Measurements from ENCODE around the gene PRSS12.

DNA sequence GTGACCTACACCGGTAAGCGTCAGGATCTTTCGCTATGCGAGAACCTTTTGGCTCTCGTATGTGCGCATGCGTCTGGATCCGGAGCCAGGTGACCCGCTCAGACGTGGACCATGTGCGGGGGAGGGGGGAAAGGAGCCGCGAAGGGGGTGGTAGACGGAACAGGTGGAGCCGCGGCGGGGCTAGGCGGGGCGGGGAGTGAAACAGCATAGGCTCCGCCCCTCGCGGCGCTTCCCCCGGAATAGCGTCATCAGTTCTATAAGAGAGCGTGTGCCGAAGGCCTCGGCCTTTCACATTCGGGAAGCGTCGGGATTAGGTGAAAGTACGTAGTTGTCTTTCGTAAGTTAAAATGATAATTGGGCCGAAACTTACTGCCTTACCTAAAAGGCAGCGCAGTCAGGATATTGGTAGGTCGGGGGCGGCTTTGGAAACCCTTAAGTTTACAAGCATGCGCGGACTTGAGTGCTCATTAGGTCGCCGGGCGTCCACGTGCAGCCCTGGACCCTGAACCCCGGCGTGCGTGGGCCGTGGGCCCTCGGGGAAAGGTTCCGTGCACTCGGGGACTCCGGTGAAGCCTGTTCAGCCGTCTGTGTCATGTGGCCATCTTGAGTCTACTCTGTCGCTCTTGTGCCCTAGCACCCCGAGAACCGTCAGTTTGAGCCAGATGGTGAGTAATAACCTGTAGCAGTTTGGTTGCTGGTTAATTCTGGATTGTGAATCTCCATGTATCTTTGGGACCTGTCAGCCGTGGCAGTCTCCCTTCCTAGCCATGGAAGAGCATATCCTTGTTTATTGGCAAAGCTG, 74.1 kb downstream of the PRSS12 start:
- TF ChIP-seq, protein P1, sequence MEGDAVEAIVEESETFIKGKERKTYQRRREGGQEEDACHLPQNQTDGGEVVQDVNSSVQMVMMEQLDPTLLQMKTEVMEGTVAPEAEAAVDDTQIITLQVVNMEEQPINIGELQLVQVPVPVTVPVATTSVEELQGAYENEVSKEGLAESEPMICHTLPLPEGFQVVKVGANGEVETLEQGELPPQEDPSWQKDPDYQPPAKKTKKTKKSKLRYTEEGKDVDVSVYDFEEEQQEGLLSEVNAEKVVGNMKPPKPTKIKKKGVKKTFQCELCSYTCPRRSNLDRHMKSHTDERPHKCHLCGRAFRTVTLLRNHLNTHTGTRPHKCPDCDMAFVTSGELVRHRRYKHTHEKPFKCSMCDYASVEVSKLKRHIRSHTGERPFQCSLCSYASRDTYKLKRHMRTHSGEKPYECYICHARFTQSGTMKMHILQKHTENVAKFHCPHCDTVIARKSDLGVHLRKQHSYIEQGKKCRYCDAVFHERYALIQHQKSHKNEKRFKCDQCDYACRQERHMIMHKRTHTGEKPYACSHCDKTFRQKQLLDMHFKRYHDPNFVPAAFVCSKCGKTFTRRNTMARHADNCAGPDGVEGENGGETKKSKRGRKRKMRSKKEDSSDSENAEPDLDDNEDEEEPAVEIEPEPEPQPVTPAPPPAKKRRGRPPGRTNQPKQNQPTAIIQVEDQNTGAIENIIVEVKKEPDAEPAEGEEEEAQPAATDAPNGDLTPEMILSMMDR (IDR thresholded peaks at IDR 0.05) = peak in 1 of 4 experiments; percentile 11
- TF ChIP-seq POLR2AphosphoS5 (IDR thresholded peaks at IDR 0.05) (peak; percentile 96), POLR2A (IDR thresholded peaks at IDR 0.05) (peak; percentile 75)
